ENCODE measurements around the gene ANKS1B.

- TF ChIP-seq, protein P1, sequence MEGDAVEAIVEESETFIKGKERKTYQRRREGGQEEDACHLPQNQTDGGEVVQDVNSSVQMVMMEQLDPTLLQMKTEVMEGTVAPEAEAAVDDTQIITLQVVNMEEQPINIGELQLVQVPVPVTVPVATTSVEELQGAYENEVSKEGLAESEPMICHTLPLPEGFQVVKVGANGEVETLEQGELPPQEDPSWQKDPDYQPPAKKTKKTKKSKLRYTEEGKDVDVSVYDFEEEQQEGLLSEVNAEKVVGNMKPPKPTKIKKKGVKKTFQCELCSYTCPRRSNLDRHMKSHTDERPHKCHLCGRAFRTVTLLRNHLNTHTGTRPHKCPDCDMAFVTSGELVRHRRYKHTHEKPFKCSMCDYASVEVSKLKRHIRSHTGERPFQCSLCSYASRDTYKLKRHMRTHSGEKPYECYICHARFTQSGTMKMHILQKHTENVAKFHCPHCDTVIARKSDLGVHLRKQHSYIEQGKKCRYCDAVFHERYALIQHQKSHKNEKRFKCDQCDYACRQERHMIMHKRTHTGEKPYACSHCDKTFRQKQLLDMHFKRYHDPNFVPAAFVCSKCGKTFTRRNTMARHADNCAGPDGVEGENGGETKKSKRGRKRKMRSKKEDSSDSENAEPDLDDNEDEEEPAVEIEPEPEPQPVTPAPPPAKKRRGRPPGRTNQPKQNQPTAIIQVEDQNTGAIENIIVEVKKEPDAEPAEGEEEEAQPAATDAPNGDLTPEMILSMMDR (IDR thresholded peaks at IDR 0.05): no peak
- no peak for TF ChIP-seq POLR2A (IDR thresholded peaks at IDR 0.05)
Measured at GRCh38 chr12:99277591-99278379, 707.0 kb downstream of the ANKS1B start.
